Immature natural killer cell (primary cell): Measurements from ENCODE around the gene DGKD. TPM values are rescaled to one million over a fixed set of nuclear protein-coding genes. Genes with fewer than 3 reads are reported as not detected.

Experiments
- DNase-seq, 3 donors: peaks; one replicate each; pipeline ENCODE4 v3.0.0; 2022; ENCODE audit warnings: mixed read lengths in 1 of 3
- H3K27ac Mint-ChIP-seq, 6 donors: one replicate each; pipeline ENCODE4 v1.8.0; 2020; ENCODE audit warnings: mixed read lengths in 6 of 6, mild to moderate bottlenecking in 5 of 6, inconsistent platforms in 4 of 6, moderate library complexity in 3 of 6
- H3K27me3 Mint-ChIP-seq, 3 donors: one replicate each; pipeline ENCODE4 v1.8.0; 2020 to 2021; ENCODE audit warnings: low read depth in 3 of 3, mild to moderate bottlenecking in 3 of 3, mixed read lengths in 3 of 3, moderate library complexity in 3 of 3, inconsistent platforms in 1 of 3
- H3K36me3 Mint-ChIP-seq, 3 donors: one replicate each; pipeline ENCODE4 v1.8.0; 2020; ENCODE audit warnings: mixed read lengths in 3 of 3, inconsistent platforms in 2 of 3, mild to moderate bottlenecking in 2 of 3
- H3K4me1 Mint-ChIP-seq, 2 donors: one replicate each; pipeline ENCODE4 v1.8.0; 2020; ENCODE audit warnings: inconsistent platforms in 2 of 2, mild to moderate bottlenecking in 2 of 2, mixed read lengths in 2 of 2, moderate library complexity in 1 of 2
- H3K4me3 Mint-ChIP-seq, 5 donors: one replicate each; pipeline ENCODE4 v1.8.0; 2020; ENCODE audit warnings: mild to moderate bottlenecking in 5 of 5, mixed read lengths in 5 of 5, inconsistent platforms in 3 of 5, moderate library complexity in 3 of 5
- H3K9me3 Mint-ChIP-seq, 6 donors: one replicate each; pipeline ENCODE4 v1.8.0; 2020; ENCODE audit warnings: mild to moderate bottlenecking in 6 of 6, mixed read lengths in 6 of 6, inconsistent platforms in 4 of 6, moderate library complexity in 3 of 6
- polyA plus RNA-seq, 3 donors: library from polyadenylated mRNA; unstranded; fragments of 300-500 nt; fragmentation: Illumina TruSeq; gene quantifications; one replicate each; pipeline ENCODE4 v1.2.3, GENCODE V29; 2021

DGKD gene
- polyA plus RNA-seq, 3 donors from 2014 or later = 15.9 to 60.6 (median 21.3) TPM

DNA sequence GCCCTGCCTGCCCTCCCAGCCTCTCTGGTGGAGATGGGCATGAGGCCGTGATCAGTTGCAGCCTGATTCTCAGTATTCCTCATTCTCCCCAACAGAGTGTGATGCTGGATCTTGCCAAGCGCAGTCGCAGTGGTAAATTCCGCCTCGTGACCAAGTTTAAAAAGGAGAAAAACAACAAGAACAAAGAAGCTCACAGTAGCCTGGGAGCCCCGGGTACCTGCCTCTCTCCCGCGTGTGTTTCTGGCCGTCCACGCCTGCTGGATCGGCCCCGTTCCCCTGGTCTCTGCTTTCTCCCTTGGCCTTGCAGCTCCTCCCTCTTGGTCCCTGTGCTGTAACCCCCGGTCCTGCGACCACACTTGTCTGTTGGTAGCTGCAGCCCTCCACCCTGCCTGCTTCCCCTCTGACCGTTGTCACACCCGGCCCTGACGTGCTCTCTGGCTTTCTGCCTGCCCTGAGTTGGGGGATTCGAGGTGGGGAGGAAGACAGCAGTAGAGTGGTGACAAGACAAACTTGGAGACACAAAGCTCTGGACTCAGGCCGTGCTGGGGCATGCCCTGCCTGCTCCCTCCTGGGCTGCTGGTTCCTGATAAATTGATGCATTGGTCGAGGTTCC, 112.8 kb downstream of the DGKD start:
- Mint-ChIP-seq H3K27me3 (peaks cover 2 to 12% (median 6%) of the 10 kb centered on the region in 3 donors), H3K27ac (peak overlapping the region in 1 of 6 donors; percentile 23), H3K4me1 (peaks cover 0 to 3% of the 10 kb centered on the region in 2 donors), H3K9me3 (no peaks in the 10 kb centered on the region), H3K36me3 (peaks cover 19 to 62% (median 32%) of the 10 kb centered on the region in 3 donors), H3K4me3 (no peak overlapping the region)
- no peak for DNase-seq

DNA sequence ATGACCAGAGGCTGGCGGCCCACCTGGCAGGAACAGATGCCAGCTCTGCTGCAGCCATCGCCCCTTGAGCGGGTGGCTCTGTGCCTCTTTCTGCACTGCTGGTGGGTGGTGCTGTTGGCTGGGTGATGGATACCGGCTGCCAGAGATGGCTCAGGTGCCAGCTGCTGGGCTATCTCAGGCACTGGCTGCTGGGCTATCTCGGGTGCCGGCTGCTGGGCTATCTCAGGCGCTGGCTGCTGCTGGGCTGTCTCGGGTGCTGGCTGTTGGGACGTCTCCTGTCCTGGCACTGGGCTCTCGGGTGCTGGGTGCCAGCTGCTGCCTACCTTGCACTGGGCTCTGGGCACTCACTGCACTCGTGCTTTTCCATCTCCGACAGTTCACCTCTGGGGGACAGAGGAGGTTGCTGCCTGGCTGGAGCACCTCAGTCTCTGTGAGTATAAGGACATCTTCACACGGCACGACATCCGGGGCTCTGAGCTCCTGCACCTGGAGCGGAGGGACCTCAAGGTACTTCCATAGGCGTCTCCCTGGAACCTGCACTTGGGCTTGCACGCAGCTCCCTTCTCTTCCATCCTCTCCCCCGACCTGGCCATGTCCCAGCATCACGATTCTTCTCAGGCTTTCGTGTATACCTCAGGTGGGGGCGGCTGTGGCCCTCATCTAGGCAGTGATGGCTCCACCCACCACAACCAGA, 113.9 kb downstream of the DGKD start:
- Mint-ChIP-seq H3K36me3 (peaks cover 22 to 64% (median 33%) of the 10 kb centered on the region in 3 donors), H3K4me3 (no peak overlapping the region), H3K4me1 (peaks cover 0 to 2% of the 10 kb centered on the region in 2 donors), H3K27ac (peak overlapping the region in 5 of 6 donors; percentile 8 to 65 (median 49)), H3K27me3 (peaks cover 3 to 17% (median 8%) of the 10 kb centered on the region in 3 donors), H3K9me3 (no peaks in the 10 kb centered on the region)
- no peak for DNase-seq

DNA sequence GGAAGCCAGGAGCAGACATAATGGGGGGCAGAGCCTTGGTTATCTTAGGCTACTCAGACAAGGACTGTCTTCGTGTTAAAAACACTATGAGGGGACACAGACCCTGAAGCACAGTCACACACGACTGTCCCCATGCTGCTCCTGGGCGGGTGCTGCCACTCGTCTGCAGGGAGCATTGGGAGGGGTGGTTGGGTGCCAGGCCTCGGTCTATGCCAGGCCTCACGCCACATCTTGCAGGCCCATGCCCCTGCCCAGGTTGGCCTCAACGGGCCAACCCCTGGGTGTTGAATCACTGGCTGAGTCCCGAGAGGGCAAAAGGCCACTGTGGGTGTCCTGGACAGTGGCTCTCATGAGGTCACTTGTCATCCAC, 114.4 kb downstream of the DGKD start:
- Mint-ChIP-seq H3K36me3 (peaks cover 17 to 59% (median 28%) of the 10 kb centered on the region in 3 donors), H3K4me3 (no peak overlapping the region), H3K9me3 (no peaks in the 10 kb centered on the region), H3K27ac (peak overlapping the region in 3 of 6 donors; percentile 8 to 55 (median 49)), H3K4me1 (peaks cover 0 to 1% of the 10 kb centered on the region in 2 donors), H3K27me3 (peaks cover 2 to 18% (median 8%) of the 10 kb centered on the region in 3 donors)
- no peak for DNase-seq

DNA sequence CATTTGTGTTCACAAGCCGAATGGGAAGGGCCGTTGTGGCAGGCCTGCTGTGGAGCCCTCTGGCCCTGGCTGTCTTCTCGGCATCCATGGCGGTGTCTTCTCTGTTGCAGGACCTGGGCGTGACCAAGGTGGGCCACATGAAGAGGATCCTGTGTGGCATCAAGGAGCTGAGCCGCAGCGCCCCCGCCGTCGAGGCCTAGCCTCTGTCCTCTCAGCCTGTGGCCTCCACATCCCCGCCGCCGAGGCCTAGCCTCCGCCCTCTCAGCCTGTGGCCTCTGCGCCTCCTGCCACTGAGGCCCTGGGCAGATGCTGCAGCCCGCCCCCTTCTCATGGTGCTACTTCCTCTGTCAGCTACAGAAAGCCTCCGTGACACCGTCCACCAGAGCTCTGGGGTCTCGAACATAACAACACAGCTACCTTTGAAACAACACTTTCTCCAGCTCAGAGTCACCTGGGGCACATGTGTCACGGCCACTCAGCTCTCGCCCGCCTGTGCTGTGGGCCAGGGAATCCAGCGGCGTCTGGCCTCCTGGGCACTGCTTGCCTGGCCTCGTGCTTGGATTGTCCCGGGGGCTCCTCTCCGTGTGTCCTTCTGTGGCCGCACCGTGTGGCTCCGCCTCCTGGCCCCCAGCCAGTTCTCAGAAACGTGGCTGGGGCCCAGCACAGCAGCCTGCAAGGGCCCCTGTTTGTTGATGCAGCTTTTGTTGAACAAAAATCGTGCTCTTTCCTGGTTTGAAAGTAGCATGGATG, 115.1 kb downstream of the DGKD start:
- DNase-seq = no peak
- Mint-ChIP-seq H3K4me1 (peaks cover 0 to 1% of the 10 kb centered on the region in 2 donors), H3K4me3 (no peak overlapping the region), H3K27ac (peak overlapping the region in 2 of 6 donors; percentile 43 to 46), H3K27me3 (peaks cover 1 to 19% (median 7%) of the 10 kb centered on the region in 3 donors), H3K9me3 (no peaks in the 10 kb centered on the region), H3K36me3 (peaks cover 17 to 52% (median 28%) of the 10 kb centered on the region in 3 donors)

DNA sequence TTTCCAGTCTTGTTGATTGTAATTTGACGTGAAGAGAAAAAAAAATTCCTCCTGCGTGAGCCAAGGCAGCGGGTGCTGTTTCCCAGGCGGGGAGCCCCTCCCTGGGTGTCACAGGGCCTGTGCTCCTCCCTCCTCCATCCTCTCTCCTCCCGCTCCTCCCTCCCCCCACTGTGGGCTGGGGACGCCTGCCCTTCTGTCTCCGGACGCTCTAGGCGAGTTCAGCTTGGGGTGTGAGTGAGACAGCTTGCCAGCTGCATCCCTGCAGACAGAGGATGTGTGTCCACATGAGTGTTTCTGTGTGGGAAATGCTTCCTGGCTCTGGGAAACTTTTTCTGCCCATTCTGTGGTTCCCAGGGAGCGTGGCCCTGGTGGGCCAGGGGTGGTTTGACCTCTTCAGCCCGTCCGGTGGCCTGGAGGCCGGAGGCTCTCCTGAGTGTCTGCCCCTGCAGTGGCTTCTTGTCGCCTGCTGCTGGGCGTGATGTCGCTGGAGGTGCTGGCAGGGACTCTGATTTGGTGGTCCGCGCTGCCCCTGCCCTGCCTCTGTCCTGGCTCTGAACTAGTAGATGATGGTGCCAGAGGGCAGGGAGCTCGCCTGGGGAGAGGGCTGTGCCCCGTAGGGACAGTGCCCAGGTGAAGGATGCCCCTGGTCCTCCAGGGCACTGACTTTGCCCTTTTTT, 115.9 kb downstream of the DGKD start:
- Mint-ChIP-seq H3K9me3 (no peaks in the 10 kb centered on the region), H3K4me1 (peaks cover 0 to 1% of the 10 kb centered on the region in 2 donors), H3K27ac (peak overlapping the region in 2 of 6 donors; percentile 14 to 20), H3K36me3 (peaks cover 17 to 48% (median 28%) of the 10 kb centered on the region in 3 donors), H3K27me3 (peaks cover 1 to 20% (median 6%) of the 10 kb centered on the region in 3 donors), H3K4me3 (no peak overlapping the region)
- no peak for DNase-seq

DNA sequence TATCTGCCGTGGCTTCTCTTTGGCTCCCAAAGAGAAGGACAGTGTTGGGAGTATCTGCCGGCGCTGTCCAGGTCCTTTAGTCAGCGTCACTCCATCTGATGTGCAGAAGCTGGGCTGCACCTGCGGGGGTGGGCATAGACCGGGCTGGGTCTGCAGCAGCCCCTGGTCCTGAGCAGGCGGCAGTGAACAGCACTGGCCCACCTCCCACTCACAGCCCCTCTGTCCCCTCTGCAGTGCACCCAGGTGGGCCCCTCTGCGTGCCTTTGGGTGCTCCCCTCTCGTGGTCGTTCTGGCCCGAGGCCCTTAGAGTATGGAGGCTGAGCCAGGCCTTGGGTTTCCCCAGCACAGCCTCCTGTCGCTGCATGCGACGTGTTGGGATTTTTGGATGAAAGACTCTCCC, 116.5 kb downstream of the DGKD start:
- Mint-ChIP-seq H3K4me1 (peaks cover 0 to 1% of the 10 kb centered on the region in 2 donors), H3K27ac (peak overlapping the region in 2 of 6 donors; percentile 14 to 20), H3K9me3 (no peaks in the 10 kb centered on the region), H3K4me3 (no peak overlapping the region), H3K36me3 (peaks cover 17 to 46% (median 28%) of the 10 kb centered on the region in 3 donors), H3K27me3 (peaks cover 1 to 22% (median 5%) of the 10 kb centered on the region in 3 donors)
- no peak for DNase-seq

DNA sequence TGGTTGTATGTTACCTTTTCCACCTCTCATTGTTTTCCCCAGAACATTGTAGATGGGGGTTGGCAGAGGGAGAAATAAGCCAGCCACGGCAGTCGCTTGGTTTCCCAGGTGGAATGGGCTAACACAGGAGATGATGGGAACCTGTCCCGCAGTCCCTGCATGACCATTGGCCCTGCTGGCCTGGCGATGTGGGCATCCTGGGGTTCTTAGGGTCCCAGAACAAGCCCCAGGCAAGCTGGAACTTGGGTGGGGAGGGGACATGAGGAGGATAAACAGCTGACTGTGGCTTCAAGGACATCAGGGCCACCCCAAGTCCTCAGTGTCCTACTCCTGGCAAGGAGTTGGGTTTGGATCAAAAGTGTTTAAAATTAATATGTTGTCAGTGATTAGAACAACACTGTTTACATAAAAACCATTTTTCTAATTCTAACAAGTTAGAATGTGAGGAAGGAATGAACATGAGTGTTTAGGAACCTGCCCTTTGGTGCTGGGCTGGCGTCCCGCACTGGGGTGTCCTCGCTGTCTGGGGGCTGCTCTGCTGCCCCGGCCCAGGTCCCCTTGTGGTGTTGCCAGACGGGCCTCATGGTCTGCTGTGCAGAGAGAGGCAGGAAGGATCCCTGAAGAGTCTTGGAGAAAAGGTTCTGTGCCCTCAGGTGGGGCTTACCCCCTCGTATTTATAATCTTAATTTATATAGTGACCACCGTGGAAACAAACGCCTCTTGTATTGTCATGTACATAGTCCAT, 117.2 kb downstream of the DGKD start:
- peaks cover 12 to 40% (median 23%) of the 10 kb centered on the region in 3 donors for H3K36me3 Mint-ChIP-seq
- peak overlapping the region in 1 of 6 donors; percentile 33 for H3K27ac Mint-ChIP-seq
- H3K27me3 Mint-ChIP-seq = peaks cover 1 to 22% (median 5%) of the 10 kb centered on the region in 3 donors
- DNase-seq = no peak
- no peak overlapping the region for H3K4me3 Mint-ChIP-seq
- H3K9me3 Mint-ChIP-seq = no peaks in the 10 kb centered on the region
- H3K4me1 Mint-ChIP-seq = peaks cover 0 to 1% of the 10 kb centered on the region in 2 donors

DNA sequence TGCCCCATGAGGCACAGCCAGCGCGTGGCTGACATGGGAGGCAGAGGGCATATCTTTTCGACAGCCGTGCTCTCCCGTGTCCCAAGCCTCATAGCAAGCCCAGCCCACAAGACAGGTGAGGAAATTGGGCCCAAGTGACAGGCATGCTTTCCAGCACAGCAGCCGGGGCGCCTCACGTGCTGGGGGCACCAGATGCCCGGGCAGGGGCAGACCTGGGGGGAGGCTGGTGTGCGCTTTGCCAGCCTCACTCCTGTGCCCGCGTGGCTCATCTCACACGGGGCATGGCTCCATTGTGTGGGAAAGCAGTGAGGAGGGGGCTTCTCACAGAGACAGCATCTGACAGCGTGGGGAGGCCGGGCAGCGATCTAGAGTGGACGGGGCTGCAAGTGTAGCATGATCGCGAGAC, 119.1 kb downstream of the DGKD start:
- H3K27me3 Mint-ChIP-seq = peaks cover 3 to 22% (median 5%) of the 10 kb centered on the region in 3 donors
- peaks cover 9 to 30% (median 18%) of the 10 kb centered on the region in 3 donors for H3K36me3 Mint-ChIP-seq
- H3K27ac Mint-ChIP-seq = peak overlapping the region in 2 of 6 donors; percentile 23 to 65
- no peak for DNase-seq
- H3K4me3 Mint-ChIP-seq = no peak overlapping the region
- peaks cover 0 to 1% of the 10 kb centered on the region in 2 donors for H3K4me1 Mint-ChIP-seq
- no peaks in the 10 kb centered on the region for H3K9me3 Mint-ChIP-seq

DNA sequence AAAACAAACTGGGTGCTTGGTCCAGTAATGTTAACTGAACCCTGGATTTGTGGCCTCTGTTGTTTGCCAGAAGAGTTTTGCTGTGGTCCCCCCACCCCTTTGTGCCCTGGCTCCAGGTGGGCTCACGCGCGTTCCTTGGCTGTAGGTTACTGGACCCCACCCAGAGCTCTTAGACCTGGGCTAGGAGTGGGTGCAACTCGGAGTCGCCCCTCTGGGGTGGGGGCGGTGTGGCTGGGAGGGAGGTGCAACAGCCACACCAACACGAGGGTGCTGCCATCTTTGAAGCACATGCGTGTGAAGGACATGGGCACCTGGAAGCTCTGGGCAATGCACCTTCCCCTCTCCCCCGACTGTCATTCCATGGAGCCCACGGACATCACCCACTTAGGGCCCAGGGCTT, 119.6 kb downstream of the DGKD start:
- no peak for DNase-seq
- Mint-ChIP-seq H3K4me3 (no peak overlapping the region), H3K27ac (peak overlapping the region in 1 of 6 donors; percentile 23), H3K4me1 (peaks cover 0 to 1% of the 10 kb centered on the region in 2 donors), H3K36me3 (peaks cover 9 to 26% (median 18%) of the 10 kb centered on the region in 3 donors), H3K27me3 (peaks cover 3 to 21% (median 5%) of the 10 kb centered on the region in 3 donors), H3K9me3 (no peaks in the 10 kb centered on the region)

DNA sequence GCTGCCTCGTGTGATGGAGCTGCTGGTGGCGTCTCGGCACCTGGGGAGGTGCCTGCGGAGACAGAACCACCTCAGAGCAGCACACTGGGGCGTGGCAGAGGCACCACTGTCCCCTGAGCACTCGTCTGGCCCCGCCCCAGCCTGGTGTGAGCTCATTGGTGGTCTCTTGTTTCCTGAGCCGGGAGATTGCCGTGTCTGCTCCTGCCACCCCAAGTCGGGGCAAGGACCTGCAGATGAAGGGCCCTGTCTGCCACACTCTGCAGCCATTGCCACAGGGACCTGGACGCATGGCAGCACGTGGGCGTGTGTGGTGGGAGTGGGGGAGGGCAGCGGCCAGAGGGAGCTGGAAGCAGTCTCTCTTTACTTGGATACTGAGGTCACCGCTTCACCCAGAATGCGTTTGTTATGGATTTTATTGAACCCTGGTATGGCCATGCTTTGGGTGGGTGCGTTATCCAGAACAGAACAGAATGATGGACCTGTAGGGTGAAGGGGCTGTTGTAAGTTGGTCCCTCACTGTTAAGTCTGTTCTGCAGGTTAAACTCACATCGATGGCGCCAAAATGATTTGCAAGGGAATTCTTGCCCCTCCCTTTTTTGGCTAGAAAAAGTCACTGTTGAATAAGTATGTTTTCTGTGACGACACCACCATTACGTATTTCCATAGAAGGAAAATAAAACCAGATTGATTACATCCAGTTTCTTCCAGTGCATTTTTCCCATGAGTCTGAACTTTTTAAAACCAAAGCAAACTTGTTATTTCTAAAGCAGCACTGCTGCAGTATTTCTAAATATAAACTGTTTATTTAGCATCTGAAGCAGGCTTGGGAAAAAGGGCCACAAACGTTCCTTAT, 120.2 kb downstream of the DGKD start:
- peaks cover 3 to 18% (median 5%) of the 10 kb centered on the region in 3 donors for H3K27me3 Mint-ChIP-seq
- peaks cover 9 to 19% (median 15%) of the 10 kb centered on the region in 3 donors for H3K36me3 Mint-ChIP-seq
- peaks cover 0 to 1% of the 10 kb centered on the region in 2 donors for H3K4me1 Mint-ChIP-seq
- no peak overlapping the region for H3K4me3 Mint-ChIP-seq
- H3K27ac Mint-ChIP-seq = no peak overlapping the region
- H3K9me3 Mint-ChIP-seq = no peaks in the 10 kb centered on the region
- no peak for DNase-seq

DNA sequence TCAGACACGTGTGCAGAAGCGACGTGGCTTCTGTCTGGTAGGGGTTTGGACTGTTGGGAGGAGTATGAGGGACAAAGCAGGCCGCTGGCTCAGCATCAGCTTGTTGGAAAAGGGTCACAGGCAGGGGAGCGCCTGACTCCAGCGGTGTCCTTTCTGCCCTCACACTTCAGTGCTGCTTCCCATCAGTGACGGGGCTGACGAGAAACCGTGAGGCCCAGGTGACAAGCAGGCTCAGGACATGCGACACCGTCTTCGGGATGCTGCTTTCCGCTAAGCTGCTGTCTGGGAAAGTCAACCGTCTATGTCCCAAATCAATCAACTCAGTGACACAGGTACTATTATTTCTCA, 121.7 kb downstream of the DGKD start:
- no peak for DNase-seq
- peaks cover 3 to 17% (median 5%) of the 10 kb centered on the region in 3 donors for H3K27me3 Mint-ChIP-seq
- peaks cover under 1 to 6% of the 10 kb centered on the region in 2 donors for H3K4me1 Mint-ChIP-seq
- H3K36me3 Mint-ChIP-seq = peaks cover 9 to 15% (median 11%) of the 10 kb centered on the region in 3 donors
- no peaks in the 10 kb centered on the region for H3K9me3 Mint-ChIP-seq
- H3K27ac Mint-ChIP-seq = peak overlapping the region in 1 of 6 donors; percentile 39
- H3K4me3 Mint-ChIP-seq = no peak overlapping the region
